ENCODE data around the gene XXYLT1. TPM values are rescaled to one million over a fixed set of nuclear protein-coding genes. Genes with fewer than 3 reads are reported as not detected.
A peak's percentile ranks its signal among the peaks of the same experiment; 100 is the strongest.

XXYLT1 gene
- total RNA-seq, 1 donor from 2014 or later: 10.5 TPM

DNA sequence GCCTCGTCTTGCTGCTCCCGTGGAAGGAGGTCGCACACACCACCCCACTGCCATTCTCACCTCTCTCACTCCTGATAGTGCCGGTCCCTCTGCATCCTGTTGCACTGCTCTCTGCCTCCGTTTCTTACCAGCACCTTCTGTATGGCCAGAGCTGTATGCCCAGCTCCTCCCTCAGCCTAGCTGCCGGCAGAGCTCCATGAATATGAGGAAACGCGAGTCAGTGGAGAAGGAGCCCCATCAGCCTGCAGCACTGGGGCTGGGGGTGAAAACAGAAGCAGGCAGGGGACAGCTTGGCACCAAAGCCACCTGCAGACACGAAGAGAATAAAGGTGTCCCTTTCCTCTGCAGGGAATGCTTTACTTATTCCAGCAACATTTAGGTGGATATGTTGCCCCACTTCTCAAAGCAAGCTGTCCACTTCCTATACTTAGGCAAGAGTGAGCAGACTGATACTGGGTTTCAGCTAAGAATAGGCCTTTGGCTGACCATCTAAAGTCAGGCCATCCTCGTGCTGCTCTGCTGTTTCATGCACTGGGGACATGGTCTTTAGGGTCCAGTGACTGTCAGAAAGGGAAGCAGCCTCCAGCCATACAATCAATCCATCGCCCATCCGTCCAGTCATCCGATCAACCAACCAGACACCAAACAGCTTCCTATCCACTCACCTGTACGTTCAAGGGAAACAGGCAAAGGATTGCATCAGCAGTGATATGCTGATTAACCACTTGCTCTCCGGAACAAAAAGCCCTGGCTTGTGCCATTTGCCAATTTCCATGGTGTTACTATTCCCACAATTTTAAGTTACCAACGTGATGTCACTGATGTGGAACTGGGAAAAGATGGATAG, 222.7 kb downstream of the XXYLT1 start:
- no peaks in the 10 kb centered on the region for H3K27me3 ChIP-seq (ENCODE audit: control insufficient read depth, insufficient read depth, low read length)
- H3K36me3 ChIP-seq (ENCODE audit: control insufficient read depth, insufficient read depth, low read length): no peaks in the 10 kb centered on the region
- DNase-seq (ENCODE audit: low read depth): no peak
- H3K4me3 ChIP-seq (ENCODE audit: low read depth, low read length): no peak overlapping the region
- peak; percentile 75 for FAIRE-seq
- TF ChIP-seq CTCF (IDR thresholded peaks at IDR 0.05; ENCODE audit: insufficient read depth, low read length, severe bottlenecking): no peak

DNA sequence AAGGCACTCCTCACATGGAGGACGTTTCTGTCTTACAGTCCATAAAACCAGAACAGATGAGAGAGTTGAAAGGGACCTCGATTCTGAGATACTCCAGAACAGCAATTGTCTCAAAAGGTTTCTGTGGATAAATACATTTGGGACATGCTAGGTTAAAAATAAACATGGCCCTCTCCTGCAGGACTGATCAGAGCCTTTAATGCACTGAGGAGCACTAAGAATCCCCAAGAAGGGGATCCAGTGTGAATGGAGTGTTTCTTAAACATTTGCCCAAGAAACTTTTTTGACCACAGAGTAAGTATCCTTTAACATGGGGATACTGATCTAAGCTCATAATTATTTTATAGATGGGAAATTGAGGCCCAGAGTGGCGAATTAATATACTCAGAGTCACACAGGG, 223.4 kb downstream of the XXYLT1 start:
- Histone ChIP-seq H3K27me3 (ENCODE audit: control insufficient read depth, insufficient read depth, low read length) (no peaks in the 10 kb centered on the region), H3K4me3 (ENCODE audit: low read depth, low read length) (no peak overlapping the region), H3K36me3 (ENCODE audit: control insufficient read depth, insufficient read depth, low read length) (no peaks in the 10 kb centered on the region)
- TF ChIP-seq CTCF (IDR thresholded peaks at IDR 0.05; ENCODE audit: insufficient read depth, low read length, severe bottlenecking): no peak
- DNase-seq (ENCODE audit: low read depth): no peak
- FAIRE-seq: no peak

- FAIRE-seq (no peak), DNase-seq (ENCODE audit: low read depth) (no peak)
- no peak for TF ChIP-seq CTCF (IDR thresholded peaks at IDR 0.05; ENCODE audit: insufficient read depth, low read length, severe bottlenecking)
- no peak overlapping the region for H3K4me3 ChIP-seq (ENCODE audit: low read depth, low read length)
- H3K36me3 ChIP-seq (ENCODE audit: control insufficient read depth, insufficient read depth, low read length): no peaks in the 10 kb centered on the region
- no peaks in the 10 kb centered on the region for H3K27me3 ChIP-seq (ENCODE audit: control insufficient read depth, insufficient read depth, low read length)
Measured at GRCh38 chr3:195046441-195046840, 224.5 kb downstream of the XXYLT1 start.

DNA sequence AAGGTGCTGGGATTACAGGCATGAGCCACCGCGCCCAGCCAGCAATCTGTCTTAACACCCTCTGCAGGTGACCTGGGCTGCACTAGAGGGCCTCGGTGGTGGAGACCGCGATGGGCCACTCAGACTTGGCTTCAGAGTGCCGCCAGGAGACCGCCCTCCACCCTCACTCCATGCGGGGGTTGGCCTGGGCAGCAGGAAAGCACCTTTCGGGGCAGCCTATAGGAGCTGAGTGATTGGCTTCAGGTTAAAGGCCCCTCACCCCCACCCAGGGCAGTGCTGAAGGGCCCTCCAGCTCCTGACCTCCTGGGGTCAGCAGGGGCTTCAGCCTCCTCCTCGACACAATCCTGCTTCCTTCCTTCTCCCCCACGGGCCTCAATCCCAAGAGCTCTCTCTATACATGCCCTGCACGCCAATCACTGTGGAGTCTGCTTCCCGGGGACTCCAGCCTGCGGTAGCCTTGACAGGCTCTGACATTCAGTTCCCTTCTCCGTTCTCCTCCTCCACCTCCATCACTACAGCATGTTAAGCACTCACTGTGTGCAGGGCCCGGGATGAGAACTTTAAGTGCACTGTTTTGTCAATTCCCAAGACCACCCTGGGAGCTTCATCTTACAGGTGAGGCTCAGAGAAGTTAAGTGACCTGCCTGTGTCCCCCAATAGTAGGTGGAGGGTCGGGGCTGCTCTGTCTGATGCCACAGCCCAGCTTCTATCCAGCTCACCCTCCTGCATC, 225.3 kb downstream of the XXYLT1 start:
- H3K4me3 ChIP-seq (ENCODE audit: low read depth, low read length): no peak overlapping the region
- no peaks in the 10 kb centered on the region for H3K27me3 ChIP-seq (ENCODE audit: control insufficient read depth, insufficient read depth, low read length)
- H3K36me3 ChIP-seq (ENCODE audit: control insufficient read depth, insufficient read depth, low read length): no peaks in the 10 kb centered on the region
- DNase-seq (ENCODE audit: low read depth): no peak
- no peak for FAIRE-seq
- TF ChIP-seq CTCF (IDR thresholded peaks at IDR 0.05; ENCODE audit: insufficient read depth, low read length, severe bottlenecking): no peak

DNA sequence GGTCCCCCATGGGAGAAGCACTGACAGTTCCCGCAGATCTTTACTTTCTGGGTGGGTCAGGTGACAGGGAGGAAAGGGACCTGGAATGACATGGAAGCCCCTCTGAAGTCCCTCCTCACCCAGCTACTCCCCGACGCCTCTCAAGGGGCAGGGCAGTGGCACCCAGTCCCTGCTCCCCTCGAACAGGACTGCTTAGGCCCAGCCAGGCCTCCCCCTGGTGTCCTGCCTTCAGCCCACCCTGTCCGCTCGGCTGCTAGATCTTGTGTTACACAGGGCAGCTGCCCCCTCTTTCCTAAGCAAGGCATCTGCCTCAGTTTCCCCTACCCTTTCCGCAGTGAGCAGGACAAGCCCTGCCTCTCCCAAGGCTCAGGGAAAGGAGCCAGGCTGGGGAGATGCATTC, 226.5 kb downstream of the XXYLT1 start:
- no peak for TF ChIP-seq CTCF (IDR thresholded peaks at IDR 0.05; ENCODE audit: insufficient read depth, low read length, severe bottlenecking)
- DNase-seq (ENCODE audit: low read depth) (no peak), FAIRE-seq (no peak)
- Histone ChIP-seq H3K4me3 (ENCODE audit: low read depth, low read length) (no peak overlapping the region), H3K27me3 (ENCODE audit: control insufficient read depth, insufficient read depth, low read length) (no peaks in the 10 kb centered on the region), H3K36me3 (ENCODE audit: control insufficient read depth, insufficient read depth, low read length) (no peaks in the 10 kb centered on the region)
